Measurements from ENCODE around the gene MAP3K4. TPM values are rescaled to one million over a fixed set of nuclear protein-coding genes. Genes with fewer than 3 reads are reported as not detected.

The MAP3K4 gene
- total and polyA plus RNA-seq, 9 donors, result 15.6 to 52.3 (median 38.6) TPM

DNA sequence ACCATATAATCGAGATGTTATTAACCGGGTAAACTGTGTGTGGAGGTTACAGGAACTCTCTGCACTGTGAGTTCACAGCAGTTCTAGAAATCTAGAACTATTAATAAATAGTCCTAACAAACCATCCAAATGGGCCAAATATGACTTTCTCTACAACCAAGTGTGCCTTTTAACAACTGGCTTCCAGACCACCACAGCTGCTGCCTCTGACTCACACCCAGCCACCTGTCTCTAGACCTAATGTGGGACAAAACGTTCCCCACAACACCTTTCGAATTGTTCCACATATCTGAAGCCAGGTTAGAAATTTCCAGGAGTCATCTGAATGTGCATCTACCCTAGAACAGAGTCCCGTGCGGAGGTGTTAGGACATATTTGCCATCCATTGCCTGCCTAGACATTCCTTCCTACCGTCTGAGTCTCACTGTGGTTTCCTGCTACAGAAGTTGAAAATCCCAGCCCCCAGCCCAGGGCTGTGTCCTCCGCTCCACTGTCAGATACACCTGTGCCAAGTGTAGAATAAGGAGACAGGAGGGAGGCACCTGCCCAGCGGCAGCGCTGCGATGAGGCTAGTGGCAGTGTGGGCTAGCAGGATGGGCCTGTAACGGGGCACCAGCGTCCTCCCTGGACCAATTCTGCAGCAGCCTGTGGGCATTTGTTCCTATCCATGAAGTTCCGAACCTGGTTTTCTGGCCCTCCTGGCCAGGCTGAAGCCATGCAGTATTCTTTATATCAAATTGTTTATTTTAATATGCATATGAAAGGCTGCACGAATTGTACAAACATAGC, 28.5 kb upstream of the MAP3K4 start:
- no peaks in the 10 kb centered on the region for H3K36me3 ChIP-seq
- no peaks in the 10 kb centered on the region for H3K9me3 ChIP-seq
- H3K27ac ChIP-seq, result no peak overlapping the region
- TF ChIP-seq, protein P1, sequence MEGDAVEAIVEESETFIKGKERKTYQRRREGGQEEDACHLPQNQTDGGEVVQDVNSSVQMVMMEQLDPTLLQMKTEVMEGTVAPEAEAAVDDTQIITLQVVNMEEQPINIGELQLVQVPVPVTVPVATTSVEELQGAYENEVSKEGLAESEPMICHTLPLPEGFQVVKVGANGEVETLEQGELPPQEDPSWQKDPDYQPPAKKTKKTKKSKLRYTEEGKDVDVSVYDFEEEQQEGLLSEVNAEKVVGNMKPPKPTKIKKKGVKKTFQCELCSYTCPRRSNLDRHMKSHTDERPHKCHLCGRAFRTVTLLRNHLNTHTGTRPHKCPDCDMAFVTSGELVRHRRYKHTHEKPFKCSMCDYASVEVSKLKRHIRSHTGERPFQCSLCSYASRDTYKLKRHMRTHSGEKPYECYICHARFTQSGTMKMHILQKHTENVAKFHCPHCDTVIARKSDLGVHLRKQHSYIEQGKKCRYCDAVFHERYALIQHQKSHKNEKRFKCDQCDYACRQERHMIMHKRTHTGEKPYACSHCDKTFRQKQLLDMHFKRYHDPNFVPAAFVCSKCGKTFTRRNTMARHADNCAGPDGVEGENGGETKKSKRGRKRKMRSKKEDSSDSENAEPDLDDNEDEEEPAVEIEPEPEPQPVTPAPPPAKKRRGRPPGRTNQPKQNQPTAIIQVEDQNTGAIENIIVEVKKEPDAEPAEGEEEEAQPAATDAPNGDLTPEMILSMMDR (IDR thresholded peaks at IDR 0.05), result no peak
- TF ChIP-seq POLR2A (IDR thresholded peaks at IDR 0.05), result no peak
- no peak for TF ChIP-seq EP300 (IDR thresholded peaks at IDR 0.05)
- no peaks in the 10 kb centered on the region for H3K27me3 ChIP-seq
- no peaks in the 10 kb centered on the region for H3K4me1 ChIP-seq (ENCODE audit: insufficient read depth)
- intact Hi-C loops (cut with DNase I), result no loop called here
- no peak for DNase-seq
- no peak overlapping the region for H3K4me3 ChIP-seq
- 83 to 91% (median 86%) methylated on average over 15 of the region's 15 CpGs for WGBS, 3 donors

DNA sequence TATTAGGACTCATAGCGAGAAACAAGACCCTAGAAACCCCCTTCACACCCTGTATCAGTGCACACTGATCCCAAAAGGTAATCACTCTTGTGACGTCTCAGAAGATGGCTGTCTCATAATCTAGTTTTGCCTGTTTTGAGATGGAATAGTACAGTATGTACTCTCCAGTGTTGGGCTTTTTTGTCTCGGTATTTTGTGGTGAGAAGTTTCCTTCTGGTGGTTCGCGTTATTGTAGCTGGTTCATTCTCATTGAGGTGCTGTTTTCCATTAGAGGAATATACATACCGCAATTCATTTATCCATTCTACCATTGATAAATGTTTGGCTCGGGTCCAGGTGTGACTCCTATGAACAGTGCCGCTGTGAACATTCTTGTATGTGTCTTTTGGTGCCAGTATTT, 27.9 kb upstream of the MAP3K4 start:
- DNase-seq, result no peak
- H3K4me3 ChIP-seq, result no peak overlapping the region
- H3K36me3 ChIP-seq, result no peaks in the 10 kb centered on the region
- H3K4me1 ChIP-seq (ENCODE audit: insufficient read depth), result no peaks in the 10 kb centered on the region
- no peaks in the 10 kb centered on the region for H3K27me3 ChIP-seq
- intact Hi-C loops (cut with DNase I), result no loop called here
- no peak for TF ChIP-seq EP300 (IDR thresholded peaks at IDR 0.05)
- no peak for TF ChIP-seq POLR2A (IDR thresholded peaks at IDR 0.05)
- TF ChIP-seq, protein P1 (IDR thresholded peaks at IDR 0.05), result no peak
- 63 to 71% (median 69%) methylated on average over 8 of the region's 8 CpGs for WGBS, 3 donors
- H3K27ac ChIP-seq, result no peak overlapping the region
- no peaks in the 10 kb centered on the region for H3K9me3 ChIP-seq

DNA sequence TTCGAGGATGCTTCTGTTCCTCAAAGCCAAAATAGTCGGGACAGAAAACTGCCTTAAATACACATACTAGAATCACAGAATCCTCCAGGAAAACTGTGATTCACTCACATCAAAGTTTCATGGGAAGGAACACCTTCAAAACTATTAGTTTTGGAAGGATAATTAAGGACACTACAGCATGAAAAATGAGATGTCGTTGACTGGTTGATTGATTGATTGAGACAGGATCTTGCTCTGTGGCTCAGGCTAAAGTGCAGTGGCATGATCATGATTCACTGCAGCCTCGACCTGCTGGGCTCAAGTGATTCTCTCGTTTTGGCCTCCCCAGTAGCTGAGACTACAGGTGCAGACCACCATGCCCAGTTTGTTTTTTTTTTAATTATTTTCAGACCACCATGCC, 25.7 kb upstream of the MAP3K4 start:
- TF ChIP-seq, protein P1 (IDR thresholded peaks at IDR 0.05), result no peak
- TF ChIP-seq POLR2A (IDR thresholded peaks at IDR 0.05) (no peak), EP300 (IDR thresholded peaks at IDR 0.05) (no peak)
- Histone ChIP-seq H3K9me3 (no peaks in the 10 kb centered on the region), H3K4me3 (no peak overlapping the region), H3K4me1 (ENCODE audit: insufficient read depth) (no peaks in the 10 kb centered on the region), H3K36me3 (no peaks in the 10 kb centered on the region), H3K27ac (no peak overlapping the region), H3K27me3 (no peaks in the 10 kb centered on the region)
- DNase-seq, result no peak
- 73 to 79% (median 74%) methylated on average over 5 of the region's 5 CpGs for WGBS, 3 donors
- intact Hi-C loops (cut with DNase I), result no loop called here

DNA sequence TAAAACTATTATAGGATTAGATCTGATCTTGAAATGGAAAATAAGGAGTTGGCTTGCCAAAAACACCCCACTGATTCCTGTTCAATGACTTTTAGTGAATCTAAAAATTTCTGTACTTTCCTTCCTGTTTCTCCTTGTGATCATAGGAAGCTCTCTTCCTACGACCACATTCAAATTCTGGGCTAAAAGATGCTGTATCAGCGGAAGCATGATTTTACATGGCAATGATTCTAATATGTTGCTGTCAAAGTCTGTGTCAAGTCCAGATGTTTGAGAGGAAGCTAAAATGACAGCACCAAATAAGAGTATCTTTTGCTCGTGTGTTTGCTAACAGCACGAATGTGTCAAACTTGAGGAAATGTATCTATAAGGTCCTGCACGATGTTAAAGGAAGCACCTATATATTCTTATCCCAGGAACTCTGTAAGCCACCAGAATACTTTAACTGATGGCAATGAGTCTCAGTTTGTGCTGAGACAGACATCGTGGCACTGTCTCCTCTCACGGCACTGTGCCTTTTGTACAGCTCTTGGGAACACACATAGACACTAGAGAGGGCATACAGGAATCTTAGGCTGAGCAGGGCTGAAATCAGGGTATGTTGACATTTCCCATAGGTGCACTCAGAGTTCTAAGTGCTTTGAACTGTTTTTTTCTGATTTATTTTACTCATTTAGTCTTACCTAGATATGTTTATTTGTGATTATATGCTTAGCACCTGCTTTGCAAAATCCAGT, 24.9 kb upstream of the MAP3K4 start:
- H3K4me1 ChIP-seq (ENCODE audit: insufficient read depth), result no peaks in the 10 kb centered on the region

More for the DNA sequence above, 24.9 kb upstream of the MAP3K4 start:
- Histone ChIP-seq H3K27ac (no peak overlapping the region), H3K27me3 (no peaks in the 10 kb centered on the region), H3K9me3 (no peaks in the 10 kb centered on the region), H3K36me3 (no peaks in the 10 kb centered on the region), H3K4me3 (no peak overlapping the region)
- TF ChIP-seq, protein P1 (IDR thresholded peaks at IDR 0.05), result no peak
- no peak for TF ChIP-seq EP300 (IDR thresholded peaks at IDR 0.05)
- no peak for TF ChIP-seq POLR2A (IDR thresholded peaks at IDR 0.05)
- intact Hi-C loops (cut with DNase I), result no loop called here
- WGBS, 3 donors, result 76 to 85% (median 85%) methylated on average over 7 of the region's 7 CpGs
- DNase-seq, result no peak

Data from ovary (tissue), 9 donors.